Measurements from ENCODE around the gene TNK2. TPM values are rescaled to one million over a fixed set of nuclear protein-coding genes. Genes with fewer than 3 reads are reported as not detected.

TNK2 gene
- total and polyA plus RNA-seq, 2 donors (not counting 3 experiments of a cell fraction or from before 2014, with no cell fraction given), result 18.6 to 71.6 TPM

DNA sequence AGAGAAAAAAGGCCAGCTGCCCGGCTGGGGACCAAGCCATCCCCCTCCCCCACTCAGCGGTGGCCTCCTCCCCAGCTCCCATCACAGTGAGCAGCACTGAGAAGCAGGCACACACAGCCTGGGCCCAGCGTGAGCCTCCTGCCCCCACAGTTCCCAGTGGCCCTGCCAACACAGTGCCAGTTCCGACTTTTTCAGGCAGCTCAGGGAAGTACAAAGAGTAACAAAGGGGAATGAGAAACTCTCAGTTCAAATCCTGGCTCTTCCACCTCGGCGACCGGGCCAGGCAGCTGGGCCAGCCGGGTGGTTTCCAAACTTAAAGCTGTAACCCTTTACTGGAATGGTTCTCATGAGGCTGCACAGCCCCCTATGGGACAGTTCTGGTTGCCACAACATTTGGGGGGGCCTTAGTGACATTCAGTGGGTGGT is 18.5 kb downstream of the TNK2 start:
- CTCF ChIA-PET, result interaction anchor here (2.0 to 10.5 kb wide), 2 partner anchors 28 to 30 kb away, joined by 8 to 438 read pairs; no protein-coding TSS in a partner anchor
- H3K36me3 ChIP-seq (ENCODE audit: control insufficient read depth in 2 of 2, extremely low read depth in 1 of 2, insufficient read depth in 2 of 2, low read length in 2 of 2), result peaks cover 0 to 4% of the 10 kb centered on the region in 2 experiments
- no peak overlapping the region for H3K9ac ChIP-seq (replicated peaks; ENCODE audit: extremely low read depth, insufficient read depth, low read length)
- DNase-seq (ENCODE audit: low read depth, low spot score), result no peak
- peak; percentile 54 for FAIRE-seq
- H3K4me2 ChIP-seq (ENCODE audit: insufficient read depth, low read length), result no peak overlapping the region
- peaks cover 4% of the 10 kb centered on the region for H3K79me2 ChIP-seq (ENCODE audit: control insufficient read depth, insufficient read depth, low read length)
- intact Hi-C loops (cut with micrococcal nuclease) (loop anchor here (10.0 kb wide), 1 partner anchor 635 kb away; no protein-coding TSS in a partner anchor), dilution Hi-C loops (cut with MboI; ENCODE audit: extremely low pct_ligation_motif_present, low sequenced_read_pairs) (no loop called here)
- no peaks in the 10 kb centered on the region for H3K27me3 ChIP-seq (ENCODE audit: control insufficient read depth in 2 of 2, insufficient read depth in 2 of 2, low read length in 2 of 2)
- TF ChIP-seq, protein P1, sequence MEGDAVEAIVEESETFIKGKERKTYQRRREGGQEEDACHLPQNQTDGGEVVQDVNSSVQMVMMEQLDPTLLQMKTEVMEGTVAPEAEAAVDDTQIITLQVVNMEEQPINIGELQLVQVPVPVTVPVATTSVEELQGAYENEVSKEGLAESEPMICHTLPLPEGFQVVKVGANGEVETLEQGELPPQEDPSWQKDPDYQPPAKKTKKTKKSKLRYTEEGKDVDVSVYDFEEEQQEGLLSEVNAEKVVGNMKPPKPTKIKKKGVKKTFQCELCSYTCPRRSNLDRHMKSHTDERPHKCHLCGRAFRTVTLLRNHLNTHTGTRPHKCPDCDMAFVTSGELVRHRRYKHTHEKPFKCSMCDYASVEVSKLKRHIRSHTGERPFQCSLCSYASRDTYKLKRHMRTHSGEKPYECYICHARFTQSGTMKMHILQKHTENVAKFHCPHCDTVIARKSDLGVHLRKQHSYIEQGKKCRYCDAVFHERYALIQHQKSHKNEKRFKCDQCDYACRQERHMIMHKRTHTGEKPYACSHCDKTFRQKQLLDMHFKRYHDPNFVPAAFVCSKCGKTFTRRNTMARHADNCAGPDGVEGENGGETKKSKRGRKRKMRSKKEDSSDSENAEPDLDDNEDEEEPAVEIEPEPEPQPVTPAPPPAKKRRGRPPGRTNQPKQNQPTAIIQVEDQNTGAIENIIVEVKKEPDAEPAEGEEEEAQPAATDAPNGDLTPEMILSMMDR (IDR thresholded peaks at IDR 0.05; ENCODE audit: extremely low read depth in 1 of 2, insufficient read depth in 1 of 2, low read depth in 1 of 2, low read length in 2 of 2), result no peak
- TF ChIP-seq POLR2AphosphoS5 (IDR thresholded peaks at IDR 0.05; ENCODE audit: insufficient read depth, low read depth, low read length) (no peak), MYC (IDR thresholded peaks at IDR 0.05; ENCODE audit: low read depth, low read length) (no peak), GATA2 (IDR thresholded peaks at IDR 0.05; ENCODE audit: insufficient read depth, insufficient read length, low read depth, low read length) (no peak), EZH2 (IDR thresholded peaks at IDR 0.05; ENCODE audit: borderline replicate concordance, low read depth, low read length, severe bottlenecking) (no peak), JUN (IDR thresholded peaks at IDR 0.05; ENCODE audit: borderline replicate concordance, insufficient read depth, insufficient read length, low read depth) (no peak), POLR2A (IDR thresholded peaks at IDR 0.05; ENCODE audit: low read depth, low read length) (no peak), FOS (IDR thresholded peaks at IDR 0.05; ENCODE audit: borderline replicate concordance, insufficient read depth, low read length) (no peak)
- TF ChIP-seq, protein P2, sequence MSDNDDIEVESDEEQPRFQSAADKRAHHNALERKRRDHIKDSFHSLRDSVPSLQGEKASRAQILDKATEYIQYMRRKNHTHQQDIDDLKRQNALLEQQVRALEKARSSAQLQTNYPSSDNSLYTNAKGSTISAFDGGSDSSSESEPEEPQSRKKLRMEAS (IDR thresholded peaks at IDR 0.05; ENCODE audit: insufficient read depth, insufficient read length), result no peak
- POLR2A ChIA-PET, result interaction anchor here (0.7 kb wide), 1 partner anchor 34 kb away, joined by 3 read pairs; no protein-coding TSS in a partner anchor
- no peak overlapping the region for H3K4me3 ChIP-seq (replicated peaks in 1 of 3; ENCODE audit: insufficient read depth in 1 of 3, low read depth in 1 of 3, low read length in 3 of 3)
- H3K9me1 ChIP-seq (replicated peaks; ENCODE audit: control insufficient read depth, extremely low read depth, insufficient read depth, low read length), result no peaks in the 10 kb centered on the region
- H3K4me1 ChIP-seq (ENCODE audit: control insufficient read depth, extremely low read depth, insufficient read depth, low read length), result peaks cover 41% of the 10 kb centered on the region
- no peaks in the 10 kb centered on the region for H3K9me3 ChIP-seq (replicated peaks; ENCODE audit: control insufficient read depth, insufficient read depth, low read length)
- no peak overlapping the region for H3K27ac ChIP-seq (ENCODE audit: insufficient read depth, low read depth, low read length)
- BruUV-seq (replicated peaks), result no TSS peak
- H2AFZ ChIP-seq (ENCODE audit: low read depth, low read length), result no peak overlapping the region
- no peaks in the 10 kb centered on the region for H4K20me1 ChIP-seq (replicated peaks; ENCODE audit: control insufficient read depth, extremely low read depth, insufficient read depth, low read length)

Measured in endothelial cell of umbilical vein (primary cell).